HepG2 (cell line): Measurements from ENCODE around the gene SLC35F1. TPM values are rescaled to one million over a fixed set of nuclear protein-coding genes. Genes with fewer than 3 reads are reported as not detected.

Experiments used
- ATAC-seq: fragments of 200-7000 bp; cut with Tn5 transposase; 3 replicates; pipeline ENCODE4 v1.9.1; 2020; ENCODE audit warnings: mild to moderate bottlenecking, moderate library complexity
- BruUV-seq: library from RNA; stranded (reverse); fragments of 400-500 nt; replicated peaks from 2 replicates; lab custom pipeline; 2021; lab: Mats Ljungman, UMichigan
- CTCF ChIA-PET: fragments of 300-600 bp; formaldehyde crosslinking; extraction: SDS; loops from one replicate; lab custom pipeline; 2021; ENCODE audit warnings: low total read pairs, inconsistent platforms, low intra/inter-chr PET ratio; lab: Yijun Ruan, JAX
- POLR2A ChIA-PET: fragments of 350-600 bp; sonication (Branson Sonifier 250); formaldehyde crosslinking; loops from one replicate; lab custom pipeline; 2020; ENCODE audit warnings: antibody characterized with exemption, inconsistent platforms; lab: Yijun Ruan, JAX
- DNase-seq: peaks from one replicate; pipeline ENCODE4 v3.0.0-alpha.2; 2015; ENCODE audit warnings: low spot score
- FAIRE-seq: peaks from 3 replicates; lab custom pipeline; 2011; peaks lifted over from hg19 to GRCh38; lab: Jason Lieb, UNC
- H2AFZ ChIP-seq: one replicate; pipeline ENCODE4 v1.6.1; 2011; ENCODE audit warnings: low read length, inconsistent platforms
- H3K27ac ChIP-seq: fragments of 300-600 bp; 3 replicates; pipeline ENCODE4 v1.8.0; 2011; ENCODE audit warnings: mixed run types, mild to moderate bottlenecking, mixed read lengths, low read length, inconsistent platforms; ENCODE audit not compliant: insufficient read depth; ENCODE audit errors: extremely low read length
- H3K27me3 ChIP-seq, 2 experiments: fragments of 200-600 bp in 1 of 2; 2 replicates in 1 of 2; 3 replicates in 1 of 2; pipeline versions ENCODE4 v1.6.0 to v1.8.0; 2011; ENCODE audit warnings: low read length in 2 of 2, mild to moderate bottlenecking in 2 of 2, moderate library complexity in 2 of 2, inconsistent platforms in 1 of 2; ENCODE audit not compliant: insufficient read depth in 2 of 2, control insufficient read depth in 1 of 2
- H3K36me3 ChIP-seq, 2 experiments: fragments of 200-600 bp in 1 of 2; replicated peaks in 1 of 2; 2 replicates in 1 of 2; 3 replicates in 1 of 2; pipeline versions ENCODE4 v1.5.1 to v1.8.0; 2011; ENCODE audit warnings: low read length in 2 of 2, inconsistent platforms in 1 of 2; ENCODE audit not compliant: insufficient read depth in 2 of 2, control insufficient read depth in 1 of 2
- H3K4me1 ChIP-seq: 2 replicates; pipeline ENCODE4 v1.5.1; 2012; ENCODE audit warnings: low read length, inconsistent platforms; ENCODE audit not compliant: insufficient read depth
- H3K4me2 ChIP-seq: 2 replicates; pipeline ENCODE4 v1.6.0; 2011; ENCODE audit warnings: low read depth, low read length, inconsistent platforms
- H3K4me3 ChIP-seq, 3 experiments: fragments of 200-600 bp in 1 of 3; sonication (generic), shearing (Covaris generic) in 1 of 3; replicated peaks in 1 of 3; 2 replicates each; pipeline ENCODE4 v1.5.1; 2011 to 2016; ENCODE audit warnings: low read length in 3 of 3, inconsistent platforms in 2 of 3, low read depth in 2 of 3, mild to moderate bottlenecking in 2 of 3, control low read depth in 1 of 3, mixed read lengths in 1 of 3; ENCODE audit not compliant: insufficient read depth in 1 of 3
- H3K79me2 ChIP-seq: one replicate; pipeline ENCODE4 v1.6.1; 2011; ENCODE audit warnings: low read length, inconsistent platforms; ENCODE audit not compliant: insufficient read depth
- H3K9ac ChIP-seq: 2 replicates; pipeline ENCODE4 v1.6.0; 2011; ENCODE audit warnings: mild to moderate bottlenecking, low read depth, low read length, inconsistent platforms; ENCODE audit not compliant: insufficient read depth
- H3K9me3 ChIP-seq: 2 replicates; pipeline ENCODE4 v1.5.1; 2012; ENCODE audit warnings: mild to moderate bottlenecking, low read length
- H4K20me1 ChIP-seq: 2 replicates; pipeline ENCODE4 v1.6.0; 2011; ENCODE audit warnings: inconsistent platforms, mild to moderate bottlenecking, low read length, moderate library complexity; ENCODE audit not compliant: insufficient read depth
- BCL6 ChIP-seq: IDR thresholded peaks from 2 replicates; pipeline ENCODE4 v1.6.1; 2016; ENCODE audit warnings: missing genetic modification reagents, missing compliant biosample characterization
- CEBPG ChIP-seq: IDR thresholded peaks from 2 replicates; pipeline ENCODE4 v1.6.1; 2016
- CTCF ChIP-seq: sonication (generic); formaldehyde crosslinking; IDR thresholded peaks from 2 replicates; pipeline ENCODE4 v1.5.0; 2020; ENCODE audit warnings: mild to moderate bottlenecking, missing genetic modification reagents, moderate library complexity
- HMG20A ChIP-seq: IDR thresholded peaks from 2 replicates; pipeline ENCODE4 v1.6.1; 2016; ENCODE audit warnings: borderline replicate concordance
- LBX2 ChIP-seq: sonication (generic); formaldehyde crosslinking; IDR thresholded peaks from 2 replicates; pipeline ENCODE4 v1.5.0; 2020; ENCODE audit warnings: missing genetic modification reagents, mild to moderate bottlenecking, borderline replicate concordance
- NPAS2 ChIP-seq: sonication (generic); formaldehyde crosslinking; IDR thresholded peaks from 2 replicates; pipeline ENCODE4 v1.8.0; 2022; ENCODE audit warnings: mild to moderate bottlenecking, missing genetic modification reagents, borderline replicate concordance
- NR0B2 ChIP-seq: sonication (generic); formaldehyde crosslinking; IDR thresholded peaks from 2 replicates; pipeline ENCODE4 v1.4.0; 2020; ENCODE audit warnings: mild to moderate bottlenecking, missing genetic modification reagents
- ZNF160 ChIP-seq: sonication (generic); formaldehyde crosslinking; IDR thresholded peaks from 2 replicates; pipeline ENCODE4 v1.8.0; 2022; ENCODE audit warnings: mild to moderate bottlenecking, inconsistent platforms, missing genetic modification reagents
- ZNF263 ChIP-seq: sonication (generic); formaldehyde crosslinking; IDR thresholded peaks from 2 replicates; pipeline ENCODE4 v1.4.0; 2020; ENCODE audit warnings: missing genetic modification reagents
- ZNF451 ChIP-seq: sonication (generic); formaldehyde crosslinking; IDR thresholded peaks from 2 replicates; pipeline ENCODE4 v1.5.0; 2020; ENCODE audit warnings: mild to moderate bottlenecking, missing genetic modification reagents
- ZNF496 ChIP-seq: sonication (generic); formaldehyde crosslinking; IDR thresholded peaks from 2 replicates; pipeline ENCODE4 v1.8.1; 2023; ENCODE audit warnings: mild to moderate bottlenecking, moderate library complexity, missing genetic modification reagents; ENCODE audit not compliant: insufficient replicate concordance
- WGBS: methylation state at CpG from one replicate; pipeline ENCODE4 v1.1.6; 2017; ENCODE audit warnings: low lambda C conversion rate; 5-methylcytosine and 5-hydroxymethylcytosine counted together
- in situ Hi-C: cut with HindIII; loops from 2 replicates; pipeline ENCODE4 v1.10.0; 2017; ENCODE audit warnings: low pct_unique_long_range_greater_than_20kb; ENCODE audit not compliant: extremely low pct_ligation_motif_present
- intact Hi-C: fragments of 100-400 bp; cut with micrococcal nuclease; formaldehyde crosslinking; loops from one replicate; pipeline ENCODE4 v1.10.0; 2022; ENCODE audit not compliant: unreplicated experiment
- polyA plus RNA-seq, 8 experiments: library from polyadenylated mRNA; depleted of rRNA in 3 of 8; stranded (reverse) in 7 of 8; unstranded in 1 of 8; fragments of >200 nt; fragmentation: Illumina TruSeq in 4 of 8; extraction: Trizol in 4 of 8; gene quantifications; 2 replicates each; pipeline versions ENCODE4 v1.2.1 to v1.2.3, GENCODE V29; 2011 to 2016; ENCODE audit warnings: low read depth in 4 of 8, missing spikeins in 1 of 8, mixed read lengths in 1 of 8; ENCODE audit not compliant: insufficient read depth in 1 of 8
- total RNA-seq, 5 experiments: library from RNA; depleted of rRNA; stranded (reverse); fragments of >200 nt; fragmentation: Illumina TruSeq; extraction: Trizol; gene quantifications; 2 replicates each; pipeline ENCODE4 v1.2.3, GENCODE V29; 2016; ENCODE audit warnings: low read depth in 1 of 5

Gene SLC35F1
- total and polyA plus RNA-seq, 2 of the 13 experiments (the other 11 are each of a cell fraction or from before 2014, with no cell fraction given), result 0.01 TPM; not detected in 1

GRCh38 chr6:118319894-118320649 lies 413.0 kb downstream of the SLC35F1 start:
- ATAC-seq (peak; percentile 75), DNase-seq (no peak), FAIRE-seq (no peak)
- Histone ChIP-seq H3K4me2 (no peak overlapping the region), H3K27ac (no peak overlapping the region), H3K27me3 (no peaks in the 10 kb centered on the region), H3K36me3 (no peaks in the 10 kb centered on the region), H2AFZ (no peak overlapping the region), H3K4me1 (no peaks in the 10 kb centered on the region), H3K79me2 (no peaks in the 10 kb centered on the region), H3K9me3 (no peaks in the 10 kb centered on the region), H4K20me1 (no peaks in the 10 kb centered on the region), H3K4me3 (no peak overlapping the region), H3K9ac (no peak overlapping the region)
- no TSS peak for BruUV-seq
- ChIA-PET POLR2A (no interaction called here), CTCF (no interaction called here)
- in situ Hi-C loops (no loop called here), intact Hi-C loops (no loop called here)
- 32% methylated on average over 5 of the region's 5 CpGs for WGBS
- TF ChIP-seq ZNF496 (CRISPR knock-in tag), result no peak
- TF ChIP-seq HMG20A (CRISPR knock-in tag), result no peak
- TF ChIP-seq ZNF263 (CRISPR knock-in tag), result no peak
- TF ChIP-seq CEBPG (CRISPR knock-in tag), result peak; percentile 22; the same call in 1 of the 2 replicates
- peak; percentile 39 for TF ChIP-seq CTCF
- no peak for TF ChIP-seq ZNF451 (CRISPR knock-in tag)
- no peak for TF ChIP-seq ZNF160 (CRISPR knock-in tag)
- TF ChIP-seq BCL6 (CRISPR knock-in tag), result no peak
- no peak for TF ChIP-seq NR0B2 (CRISPR knock-in tag)
- TF ChIP-seq LBX2 (CRISPR knock-in tag), result no peak
- TF ChIP-seq NPAS2, result no peak
